Activated T-helper 2 cell treated with anti-CD3 and anti-CD28 coated beads, Interferon-gamma antibody, Interleukin-2, Interleukin-4, amounts not matched to agents 10 μg/mL and 5 μg/mL and 100 μg/mL, durations not matched to agents 14 hours and 24 hours and 36 hours (primary cell): ENCODE data around the gene ZCCHC24. TPM values are rescaled to one million over a fixed set of nuclear protein-coding genes. Genes with fewer than 3 reads are reported as not detected.

Experiments used
- DNase-seq: peaks from one replicate; pipeline ENCODE4 v3.0.0; 2021; ENCODE audit warnings: low spot score
- H3K27ac Mint-ChIP-seq: one replicate; pipeline ENCODE4 v1.8.0; 2021; ENCODE audit warnings: mixed read lengths
- H3K27me3 Mint-ChIP-seq: one replicate; pipeline ENCODE4 v1.8.0; 2021; ENCODE audit warnings: low read depth, mixed read lengths
- H3K36me3 Mint-ChIP-seq: one replicate; pipeline ENCODE4 v1.8.0; 2021; ENCODE audit warnings: low read depth, mixed read lengths
- H3K4me1 Mint-ChIP-seq: one replicate; pipeline ENCODE4 v1.8.0; 2021; ENCODE audit warnings: low read depth, mixed read lengths
- H3K4me3 Mint-ChIP-seq: one replicate; pipeline ENCODE4 v1.8.0; 2021; ENCODE audit warnings: low read depth, mild to moderate bottlenecking, moderate library complexity, mixed read lengths
- H3K9me3 Mint-ChIP-seq: one replicate; pipeline ENCODE4 v1.8.0; 2021; ENCODE audit warnings: mixed read lengths
- intact Hi-C: fragments of 100-400 bp; cut with micrococcal nuclease; formaldehyde crosslinking; loops from one replicate; pipeline ENCODE4 v1.15.1; 2023
- total RNA-seq: library from RNA; stranded (reverse); gene quantifications from 2 replicates; pipeline ENCODE4 v1.2.3, GENCODE V29; 2022

ZCCHC24 gene
- total RNA-seq, 1 donor from 2014 or later: 2.1 TPM

- no peak for DNase-seq
- Mint-ChIP-seq H3K9me3 (no peaks in the 10 kb centered on the region), H3K36me3 (no peaks in the 10 kb centered on the region), H3K27ac (no peak overlapping the region), H3K4me3 (no peak overlapping the region), H3K4me1 (no peaks in the 10 kb centered on the region), H3K27me3 (no peaks in the 10 kb centered on the region)
- intact Hi-C loops: no loop called here
Measured at GRCh38 chr10:79380125-79380945, 65.1 kb downstream of the ZCCHC24 start.

DNA sequence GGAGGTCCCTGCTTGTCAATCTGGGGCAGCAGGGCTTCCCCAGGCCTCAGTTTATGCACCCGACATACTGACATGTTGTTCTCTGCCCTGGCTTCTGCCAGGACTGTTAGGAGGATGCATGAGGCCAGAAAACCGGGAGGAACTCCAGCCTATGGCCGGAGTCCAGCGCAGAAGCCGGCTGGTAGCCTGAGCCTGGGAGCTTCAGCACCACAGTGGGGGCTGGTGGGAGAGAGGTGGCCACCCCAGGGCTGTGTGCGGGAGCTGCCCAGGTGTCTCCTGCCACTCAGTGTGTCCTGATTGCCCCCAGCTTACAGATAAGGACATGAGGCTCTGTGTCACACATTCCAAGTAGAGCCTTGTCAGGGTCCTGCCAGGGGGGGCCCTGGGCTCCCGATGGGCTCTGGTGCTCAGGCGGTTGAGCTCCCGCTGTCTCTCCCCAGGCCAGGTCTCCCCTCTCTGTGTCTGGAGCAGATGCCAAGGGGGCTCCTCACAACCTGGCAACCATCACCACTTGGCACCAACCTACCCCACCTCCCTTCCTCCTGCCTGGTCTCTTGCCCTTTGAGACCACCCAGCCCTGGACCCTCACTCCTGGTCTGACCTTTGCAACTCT lies 65.8 kb downstream of the ZCCHC24 start:
- Mint-ChIP-seq H3K27me3 (no peaks in the 10 kb centered on the region), H3K9me3 (no peaks in the 10 kb centered on the region), H3K27ac (no peak overlapping the region), H3K4me1 (peaks cover 2% of the 10 kb centered on the region), H3K4me3 (no peak overlapping the region), H3K36me3 (no peaks in the 10 kb centered on the region)
- intact Hi-C loops: no loop called here
- DNase-seq: no peak

DNA sequence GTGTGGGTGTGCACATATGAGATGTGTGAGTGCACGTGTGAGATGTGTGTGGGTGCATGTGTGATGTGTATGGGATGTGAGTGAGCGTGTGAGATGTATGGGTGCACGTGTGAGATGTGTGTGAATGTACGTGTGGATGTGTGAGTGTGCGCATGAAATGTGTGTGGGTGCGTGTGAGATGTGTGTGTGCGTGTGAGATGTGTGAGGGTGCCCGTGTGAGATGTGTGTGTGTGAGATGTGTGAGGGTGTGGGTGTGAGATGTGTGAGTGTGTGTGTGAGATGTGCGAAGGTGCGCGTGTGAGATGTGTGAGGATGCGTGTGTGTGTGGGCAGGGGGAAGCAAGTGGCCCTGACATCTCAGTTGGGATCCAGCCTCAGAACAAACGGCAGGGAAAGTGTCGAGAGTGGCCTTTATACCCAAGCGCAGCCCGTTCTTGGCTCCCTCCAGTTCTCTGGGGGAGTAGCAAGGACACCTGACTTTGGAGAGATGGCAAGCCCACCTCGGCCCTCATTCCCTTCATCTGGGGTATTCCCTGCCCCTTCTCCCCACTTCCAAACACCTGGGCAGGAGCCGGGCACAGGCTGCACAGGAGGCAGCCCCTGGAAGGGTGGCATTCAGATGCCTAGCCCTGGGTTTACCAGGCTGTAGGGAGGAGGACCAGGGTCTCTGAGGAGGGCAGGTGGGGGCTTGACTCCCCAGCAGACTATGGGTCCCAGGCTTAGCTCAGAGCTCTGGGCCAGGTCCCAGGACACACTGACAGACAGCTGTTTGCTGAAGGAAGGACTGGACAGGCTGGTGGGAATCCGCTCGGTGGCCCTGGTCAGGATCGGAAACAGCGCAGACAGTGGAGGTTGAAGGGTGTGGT lies 66.5 kb downstream of the ZCCHC24 start:
- intact Hi-C loops: no loop called here
- Mint-ChIP-seq H3K36me3 (no peaks in the 10 kb centered on the region), H3K27ac (no peak overlapping the region), H3K9me3 (no peaks in the 10 kb centered on the region), H3K4me1 (peaks cover 3% of the 10 kb centered on the region), H3K4me3 (no peak overlapping the region), H3K27me3 (no peaks in the 10 kb centered on the region)
- no peak for DNase-seq

- peaks cover 3% of the 10 kb centered on the region for H3K4me1 Mint-ChIP-seq
- no peak overlapping the region for H3K4me3 Mint-ChIP-seq
- no peak overlapping the region for H3K27ac Mint-ChIP-seq
- peaks cover under 1% of the 10 kb centered on the region for H3K27me3 Mint-ChIP-seq
- intact Hi-C loops: no loop called here
- DNase-seq: no peak
- no peaks in the 10 kb centered on the region for H3K9me3 Mint-ChIP-seq
- no peaks in the 10 kb centered on the region for H3K36me3 Mint-ChIP-seq
Measured at GRCh38 chr10:79378383-79378646, 67.1 kb downstream of the ZCCHC24 start.

DNA sequence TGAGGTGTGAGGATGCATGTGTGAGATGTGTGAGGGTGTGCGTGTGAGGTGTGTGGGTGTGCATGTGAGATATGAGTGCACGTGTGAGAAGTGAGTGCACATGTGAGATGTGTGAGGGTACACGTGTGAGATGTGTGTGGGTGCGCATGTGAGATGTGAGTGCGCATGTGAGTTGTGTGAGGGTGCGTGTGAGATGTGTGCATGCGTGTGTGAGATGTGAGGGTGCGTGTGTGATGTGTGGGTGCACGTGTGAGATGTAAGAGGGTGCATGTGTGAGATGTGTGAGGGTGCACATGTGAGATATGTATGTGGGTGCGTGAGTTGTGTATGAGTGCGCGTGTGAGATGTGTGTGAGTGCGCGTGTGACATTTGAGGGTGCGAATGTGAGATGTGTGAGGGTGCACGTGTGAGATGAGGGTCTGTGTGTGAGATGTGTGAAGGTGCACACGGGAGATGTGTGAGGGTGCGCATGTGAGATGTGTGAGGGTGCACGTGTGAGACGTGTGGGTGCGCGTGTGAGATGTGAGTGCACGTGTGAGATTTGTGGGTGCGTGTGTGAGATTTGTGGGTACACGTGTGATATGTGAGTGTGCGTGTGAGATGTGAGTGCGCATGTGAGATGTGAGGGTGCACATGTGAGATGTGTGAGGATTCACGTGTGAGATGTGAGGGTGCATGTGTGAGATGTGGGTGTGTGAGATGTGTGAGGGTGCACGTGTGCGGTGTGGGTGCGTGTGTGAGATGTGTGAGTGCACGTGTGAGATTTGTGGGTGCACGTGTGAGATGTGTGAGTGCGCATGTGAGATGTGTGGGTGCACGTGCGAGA lies 67.7 kb downstream of the ZCCHC24 start:
- no peak for DNase-seq
- Mint-ChIP-seq H3K4me1 (peaks cover 3% of the 10 kb centered on the region), H3K27ac (no peak overlapping the region), H3K27me3 (peaks cover 4% of the 10 kb centered on the region), H3K36me3 (no peaks in the 10 kb centered on the region), H3K4me3 (no peak overlapping the region), H3K9me3 (no peaks in the 10 kb centered on the region)
- intact Hi-C loops: no loop called here

DNA sequence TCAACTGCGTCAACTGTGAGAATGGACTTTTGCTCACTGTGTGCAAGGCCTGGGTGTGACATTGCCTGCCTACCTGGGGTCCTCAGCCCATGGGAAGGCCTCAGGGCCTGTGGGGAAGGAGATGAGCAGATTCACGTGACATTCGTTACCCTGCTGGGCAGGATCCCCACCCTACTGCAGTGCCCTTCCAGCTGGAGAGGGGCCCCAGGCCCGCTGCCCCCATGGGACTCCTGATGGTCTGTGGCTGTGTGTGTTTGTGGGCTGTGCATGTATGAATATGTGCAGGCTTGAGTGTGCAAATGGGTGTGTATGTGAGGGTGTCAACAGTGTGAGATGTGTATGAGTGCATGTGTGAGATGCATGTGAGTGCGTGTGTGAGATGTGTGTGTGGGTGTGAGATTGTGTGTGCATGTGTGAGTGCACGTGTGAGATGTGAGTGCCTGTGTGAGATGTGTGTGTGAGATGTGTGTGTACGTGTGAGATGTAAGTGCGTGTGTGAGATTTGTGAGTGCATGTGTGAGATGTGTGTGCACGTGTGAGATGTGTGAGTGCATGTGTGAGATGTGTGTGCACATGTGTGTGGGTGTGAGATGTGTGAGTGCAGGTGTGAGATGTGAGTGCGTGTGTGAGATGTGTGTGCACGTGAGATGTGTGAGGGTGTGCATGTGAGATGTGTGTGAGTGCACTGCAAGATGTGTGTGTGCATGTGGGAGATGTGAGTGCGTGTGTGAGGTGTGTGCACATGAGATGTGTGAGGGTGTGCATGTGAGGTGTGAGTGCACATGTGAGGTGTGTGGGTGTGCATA lies 68.5 kb downstream of the ZCCHC24 start:
- H3K9me3 Mint-ChIP-seq: no peaks in the 10 kb centered on the region
- intact Hi-C loops: no loop called here
- H3K36me3 Mint-ChIP-seq: no peaks in the 10 kb centered on the region
- H3K4me1 Mint-ChIP-seq: peaks cover 3% of the 10 kb centered on the region
- H3K27me3 Mint-ChIP-seq: peaks cover 11% of the 10 kb centered on the region
- no peak for DNase-seq
- H3K27ac Mint-ChIP-seq: no peak overlapping the region
- no peak overlapping the region for H3K4me3 Mint-ChIP-seq

- intact Hi-C loops: no loop called here
- H3K9me3 Mint-ChIP-seq: no peaks in the 10 kb centered on the region
- H3K27me3 Mint-ChIP-seq: peaks cover 16% of the 10 kb centered on the region
- peaks cover 3% of the 10 kb centered on the region for H3K4me1 Mint-ChIP-seq
- no peak overlapping the region for H3K27ac Mint-ChIP-seq
- H3K4me3 Mint-ChIP-seq: no peak overlapping the region
- no peaks in the 10 kb centered on the region for H3K36me3 Mint-ChIP-seq
- no peak for DNase-seq
Measured at GRCh38 chr10:79376078-79376628, 69.3 kb downstream of the ZCCHC24 start.

DNA sequence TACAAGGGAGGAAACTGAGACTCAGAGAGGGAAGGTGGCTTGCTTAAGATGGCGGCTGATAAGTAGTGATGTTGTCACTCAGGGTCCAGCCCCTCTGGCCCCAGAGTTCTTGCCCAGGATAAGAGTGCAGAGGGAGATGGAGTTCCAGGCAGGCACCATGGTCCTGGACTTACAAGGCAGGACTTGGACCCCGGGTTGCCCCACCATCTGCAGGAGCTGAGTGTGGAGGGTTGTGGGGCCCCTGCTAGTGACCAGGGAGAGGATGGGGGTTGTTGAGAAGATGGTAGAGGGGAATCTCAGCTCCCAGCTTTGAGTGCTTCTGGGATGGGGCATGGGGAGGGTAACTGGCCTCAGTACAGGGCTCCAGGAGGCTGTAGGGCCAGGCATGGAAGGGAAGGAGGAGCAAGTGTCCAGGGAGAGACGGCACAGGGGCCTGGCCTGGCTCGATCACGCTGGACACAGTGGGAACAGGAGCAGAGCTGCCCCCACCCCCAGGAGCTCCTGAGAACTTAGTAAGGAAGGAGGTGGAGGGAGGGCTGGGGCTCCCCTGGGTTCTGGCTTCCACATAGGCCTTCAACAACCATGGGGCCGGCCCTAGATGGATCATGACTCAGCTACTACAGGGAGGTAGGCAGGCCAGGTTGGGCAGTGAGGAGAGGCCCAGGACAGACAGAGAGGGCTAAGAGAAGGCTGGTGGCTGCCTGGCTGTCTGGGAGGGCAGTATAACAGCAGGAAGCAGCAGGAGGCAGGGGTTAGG lies 69.9 kb downstream of the ZCCHC24 start:
- H3K27ac Mint-ChIP-seq: no peak overlapping the region
- H3K9me3 Mint-ChIP-seq: no peaks in the 10 kb centered on the region
- intact Hi-C loops: no loop called here
- H3K4me1 Mint-ChIP-seq: peaks cover 3% of the 10 kb centered on the region
- no peaks in the 10 kb centered on the region for H3K36me3 Mint-ChIP-seq
- DNase-seq: no peak
- peaks cover 19% of the 10 kb centered on the region for H3K27me3 Mint-ChIP-seq
- no peak overlapping the region for H3K4me3 Mint-ChIP-seq

DNA sequence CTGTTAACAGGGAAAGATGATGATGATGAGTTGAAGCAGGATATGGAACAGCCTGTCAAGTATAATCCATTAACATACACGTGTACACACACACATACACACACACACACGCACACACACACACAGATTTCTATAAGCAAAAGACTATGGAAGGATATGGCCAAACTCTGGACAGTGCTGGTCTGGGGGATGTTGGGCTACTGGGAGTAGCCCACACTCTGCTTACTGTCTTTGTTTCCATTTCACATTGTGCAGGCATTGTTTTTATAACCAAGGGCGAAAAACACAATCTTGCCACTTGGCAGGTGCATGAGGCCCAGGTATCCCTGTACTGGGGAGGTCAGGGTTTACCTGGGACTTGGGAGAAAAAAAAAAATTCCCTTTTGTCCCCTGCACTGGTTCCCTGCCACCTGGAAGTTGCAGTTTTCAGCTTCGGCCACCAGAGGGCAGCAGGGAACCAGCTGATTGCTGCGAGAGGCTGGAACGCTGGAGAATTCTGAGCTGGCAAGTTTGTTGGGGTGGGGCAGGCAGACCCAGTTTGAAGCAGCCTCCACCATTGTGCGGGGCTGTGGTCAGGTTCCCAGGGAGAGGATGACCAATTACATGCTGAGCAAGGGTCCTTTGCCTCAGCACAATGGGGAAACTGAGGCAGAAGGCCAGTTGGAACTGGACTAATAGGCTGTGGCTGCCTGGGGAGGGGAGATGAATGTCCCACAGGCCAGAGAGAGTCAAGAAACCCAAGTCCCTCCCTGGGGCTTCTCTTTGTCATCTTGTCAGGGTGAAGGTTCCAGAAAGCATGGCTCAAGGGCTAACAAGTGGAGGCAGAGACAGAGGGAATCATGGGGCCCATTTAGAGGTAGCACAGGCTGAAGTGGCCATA lies 70.9 kb downstream of the ZCCHC24 start:
- H3K27ac Mint-ChIP-seq: no peak overlapping the region
- peaks cover 3% of the 10 kb centered on the region for H3K4me1 Mint-ChIP-seq
- H3K4me3 Mint-ChIP-seq: no peak overlapping the region
- H3K36me3 Mint-ChIP-seq: no peaks in the 10 kb centered on the region
- no peaks in the 10 kb centered on the region for H3K9me3 Mint-ChIP-seq
- peaks cover 21% of the 10 kb centered on the region for H3K27me3 Mint-ChIP-seq
- intact Hi-C loops: loop anchor here (1.0 to 5.0 kb wide), 2 partner anchors 93 to 113 kb away; no protein-coding TSS in a partner anchor
- peak; percentile 58 for DNase-seq

DNA sequence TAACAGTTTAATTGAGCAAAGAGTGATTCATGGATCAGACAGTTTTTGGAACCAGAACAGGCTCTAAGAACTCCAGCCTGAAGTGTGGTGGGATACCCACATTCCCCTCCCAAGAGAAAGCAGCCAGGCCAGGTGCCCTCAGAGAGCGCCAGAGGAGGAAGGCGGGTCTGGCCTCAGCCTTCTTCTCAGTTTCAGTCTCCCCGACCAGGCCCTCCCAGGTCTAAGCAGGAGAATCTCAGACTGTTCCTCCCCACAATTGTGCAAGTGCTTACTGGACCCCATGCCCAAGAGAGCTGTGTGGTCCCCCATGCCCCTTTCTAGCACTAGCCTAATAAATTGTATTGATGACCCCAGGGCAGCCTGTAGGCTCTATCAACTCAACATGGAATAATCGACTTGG lies 72.6 kb downstream of the ZCCHC24 start:
- intact Hi-C loops: loop anchor here (5.0 kb wide), 1 partner anchor 114 kb away; no protein-coding TSS in a partner anchor
- peaks cover 25% of the 10 kb centered on the region for H3K27me3 Mint-ChIP-seq
- no peak overlapping the region for H3K4me3 Mint-ChIP-seq
- H3K36me3 Mint-ChIP-seq: no peaks in the 10 kb centered on the region
- no peak overlapping the region for H3K27ac Mint-ChIP-seq
- H3K4me1 Mint-ChIP-seq: peaks cover 4% of the 10 kb centered on the region
- no peaks in the 10 kb centered on the region for H3K9me3 Mint-ChIP-seq
- DNase-seq: no peak
